ENCODE measurements around the gene FOLR3. TPM values are rescaled to one million over a fixed set of nuclear protein-coding genes. Genes with fewer than 3 reads are reported as not detected.
"Not testable (repeated sequence)": the region's sequence is repeated elsewhere in the genome, so short reads cannot be mapped to it uniquely, and the experiment has no call there.

The FOLR3 gene
- polyA plus RNA-seq, 1 donor, result 0.61 TPM

DNA sequence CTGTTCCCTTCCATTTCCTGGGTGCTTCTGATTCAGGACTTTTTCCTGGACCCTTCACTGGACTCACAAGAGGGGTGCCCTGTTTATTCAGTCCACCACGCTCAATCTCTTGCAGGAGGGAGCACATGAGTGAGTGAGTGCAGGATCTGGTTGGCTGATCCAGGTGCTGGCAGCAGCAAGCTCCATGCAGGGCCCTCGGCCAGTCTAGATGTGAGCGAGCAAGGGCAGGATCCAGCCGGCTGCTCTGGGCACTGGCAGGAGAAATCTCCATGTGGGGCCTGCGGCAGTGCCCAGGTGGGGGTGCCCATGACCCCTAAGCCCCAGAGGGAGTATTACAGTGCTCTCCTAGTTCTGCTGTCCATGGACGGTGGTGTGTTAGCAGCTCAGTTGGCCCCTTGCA lies 11.5 kb upstream of the FOLR3 start:
- no peak for DNase-seq

DNA sequence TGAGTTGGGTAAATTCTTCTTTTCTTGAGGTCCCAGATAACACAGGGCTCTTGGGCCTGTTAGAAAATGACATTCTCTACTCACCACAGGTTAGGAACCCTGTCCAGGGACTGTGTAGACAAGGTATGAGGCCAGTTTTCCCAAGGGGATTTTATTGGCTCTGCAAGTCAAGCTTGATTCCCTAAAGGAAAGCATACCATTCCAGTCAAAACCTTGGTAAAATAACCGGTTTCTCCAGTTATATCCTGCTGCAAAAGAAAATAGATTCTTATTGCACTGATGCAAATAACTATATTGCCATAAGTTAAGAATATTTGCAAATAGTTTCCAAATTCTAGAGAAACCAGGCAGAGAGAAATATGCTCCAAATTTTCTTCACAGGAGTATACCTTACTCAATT lies 9.6 kb upstream of the FOLR3 start:
- no peak for DNase-seq

DNA sequence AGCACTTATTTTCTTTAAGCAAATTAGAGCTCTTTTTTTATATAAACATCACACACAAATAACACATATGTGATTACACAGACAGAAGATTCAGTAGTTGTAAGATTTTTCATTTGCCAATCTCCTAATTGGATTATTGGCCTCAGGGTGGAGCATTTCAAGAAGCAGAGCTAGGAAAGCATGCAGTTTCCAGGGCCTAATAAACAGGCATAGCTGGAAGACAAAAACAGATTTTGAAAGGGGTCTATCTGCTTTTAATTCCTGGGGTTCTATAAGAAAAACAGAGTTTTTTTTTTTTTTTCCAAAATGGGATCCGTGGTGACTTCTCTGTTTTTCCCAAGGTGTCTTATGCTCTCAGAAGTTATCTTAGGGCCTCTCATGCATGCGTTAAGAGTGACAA lies 7.6 kb upstream of the FOLR3 start:
- no peak for DNase-seq

DNA sequence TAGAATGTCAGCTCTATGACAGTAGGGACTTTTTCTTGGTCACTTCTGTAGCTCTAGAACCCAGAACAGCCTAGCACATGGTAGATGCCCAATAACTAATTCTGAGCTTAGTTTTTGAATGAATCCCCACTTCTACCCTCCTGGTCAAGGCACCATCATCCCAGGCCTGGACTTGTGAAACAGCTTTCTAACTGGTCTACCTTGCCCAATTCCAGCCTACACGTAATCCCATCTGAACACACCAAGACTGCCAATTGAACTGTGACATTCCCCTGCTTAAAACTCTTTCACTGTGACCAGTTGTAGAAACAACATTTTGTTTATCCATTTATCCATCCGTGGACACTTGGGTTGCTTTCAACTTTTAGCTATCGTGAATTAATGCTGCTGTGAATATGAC lies 6.1 kb upstream of the FOLR3 start:
- DNase-seq, result no peak

DNA sequence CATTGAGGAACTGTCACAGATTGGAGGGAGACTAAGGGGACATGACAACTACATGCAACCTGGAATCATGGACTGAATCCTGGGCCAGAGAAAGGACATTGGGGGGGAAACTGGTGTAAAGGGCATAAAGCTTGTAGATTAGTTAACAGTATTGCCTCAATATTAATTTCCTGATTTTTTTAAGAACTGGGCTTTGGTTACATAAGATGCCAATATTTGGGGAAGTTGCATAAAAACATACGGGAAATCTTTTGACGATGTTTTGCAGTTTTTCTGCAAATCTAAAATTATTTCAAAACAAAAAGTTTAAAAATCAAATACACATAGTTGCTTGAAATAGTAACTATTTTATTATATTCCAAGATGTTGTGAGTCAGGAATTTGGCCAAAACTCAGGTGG lies 2.9 kb upstream of the FOLR3 start:
- no peak for DNase-seq

DNA sequence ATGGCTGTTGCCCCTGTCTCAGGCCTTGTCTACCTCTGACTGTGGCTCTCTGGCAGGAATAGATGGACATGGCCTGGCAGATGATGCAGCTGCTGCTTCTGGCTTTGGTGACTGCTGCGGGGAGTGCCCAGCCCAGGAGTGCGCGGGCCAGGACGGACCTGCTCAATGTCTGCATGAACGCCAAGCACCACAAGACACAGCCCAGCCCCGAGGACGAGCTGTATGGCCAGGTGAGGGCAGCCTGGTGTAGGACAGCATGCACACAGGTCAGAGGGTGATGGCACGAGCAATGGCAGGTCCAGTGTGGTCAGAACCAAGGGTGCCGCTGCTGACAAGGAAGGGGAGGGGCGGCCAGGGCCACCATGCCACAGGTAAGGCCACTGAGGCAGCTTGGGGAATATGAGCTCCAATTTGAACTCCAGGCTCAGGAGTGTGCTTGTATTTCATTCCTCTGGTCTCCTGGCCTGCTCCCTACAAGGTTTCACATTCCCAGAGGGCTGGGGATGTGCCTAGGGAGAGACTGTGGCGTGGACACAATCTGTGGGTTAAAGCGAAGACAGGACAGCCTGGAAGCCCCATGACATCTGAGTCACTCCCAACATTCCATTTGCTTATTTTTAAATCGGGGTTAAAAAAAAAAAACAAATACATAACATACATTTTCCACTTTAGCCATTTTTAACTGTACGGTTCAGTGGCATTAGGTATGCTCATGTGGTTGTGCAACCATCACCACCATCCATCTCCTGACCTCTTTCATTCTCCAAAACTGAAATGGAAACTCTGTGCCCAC lies 562 bp downstream of the FOLR3 start:
- no peak for DNase-seq

DNA sequence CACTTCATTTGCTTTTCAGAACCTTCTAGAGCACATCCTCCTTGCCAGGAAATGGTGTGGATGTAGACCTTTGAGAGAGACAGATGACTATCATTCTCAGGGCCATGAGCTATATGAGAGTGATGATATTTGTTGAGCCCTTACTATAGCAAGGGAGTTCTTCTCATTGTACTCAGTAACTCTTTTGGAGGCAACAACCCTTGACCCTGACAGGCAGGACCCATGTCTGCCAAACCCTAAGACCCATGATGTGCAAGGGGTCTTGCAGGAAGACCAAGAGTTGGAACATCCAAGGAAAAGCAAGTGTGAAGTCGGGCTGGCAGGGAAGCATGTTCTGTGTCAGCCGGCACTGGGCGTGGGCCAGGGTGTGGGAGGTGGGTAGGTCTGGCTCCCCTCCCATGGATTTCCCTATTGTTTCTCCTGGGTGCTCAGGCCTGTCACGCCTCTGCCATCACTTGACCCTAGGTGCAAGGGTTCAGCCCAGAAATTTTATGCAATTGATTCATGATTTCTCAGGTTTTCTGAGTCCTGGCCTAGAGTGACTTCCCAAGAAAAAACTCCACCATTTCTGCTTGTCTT lies 1.2 kb downstream of the FOLR3 start:
- no peak for DNase-seq

DNA sequence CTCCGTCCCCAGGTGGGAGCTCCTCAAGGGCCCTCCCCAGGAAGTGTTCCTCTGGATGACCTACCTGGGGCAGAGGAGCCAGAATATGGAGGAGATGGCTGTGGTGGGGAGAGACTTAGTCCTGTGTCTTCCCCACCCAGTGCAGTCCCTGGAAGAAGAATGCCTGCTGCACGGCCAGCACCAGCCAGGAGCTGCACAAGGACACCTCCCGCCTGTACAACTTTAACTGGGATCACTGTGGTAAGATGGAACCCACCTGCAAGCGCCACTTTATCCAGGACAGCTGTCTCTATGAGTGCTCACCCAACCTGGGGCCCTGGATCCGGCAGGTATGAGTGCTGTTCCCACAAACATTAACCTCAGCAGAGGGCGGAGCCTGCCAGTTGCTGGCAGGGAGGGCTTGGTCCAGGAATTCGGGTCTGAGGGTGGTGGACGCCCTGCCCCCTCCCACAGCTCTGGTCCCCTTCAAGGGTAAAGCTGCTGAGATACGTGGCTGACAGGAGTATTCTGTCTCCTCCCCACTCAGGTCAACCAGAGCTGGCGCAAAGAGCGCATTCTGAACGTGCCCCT lies 3.4 kb downstream of the FOLR3 start:
- DNase-seq, result no peak

DNA sequence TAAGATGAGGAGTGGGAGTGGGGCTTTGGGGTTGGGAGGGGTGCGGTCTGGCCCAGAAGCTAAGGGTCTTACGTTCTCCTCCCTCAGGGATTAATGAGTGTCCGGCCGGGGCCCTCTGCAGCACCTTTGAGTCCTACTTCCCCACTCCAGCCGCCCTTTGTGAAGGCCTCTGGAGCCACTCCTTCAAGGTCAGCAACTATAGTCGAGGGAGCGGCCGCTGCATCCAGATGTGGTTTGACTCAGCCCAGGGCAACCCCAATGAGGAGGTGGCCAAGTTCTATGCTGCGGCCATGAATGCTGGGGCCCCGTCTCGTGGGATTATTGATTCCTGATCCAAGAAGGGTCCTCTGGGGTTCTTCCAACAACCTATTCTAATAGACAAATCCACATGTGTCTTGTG lies 4.0 kb downstream of the FOLR3 start:
- no peak for DNase-seq

DNA sequence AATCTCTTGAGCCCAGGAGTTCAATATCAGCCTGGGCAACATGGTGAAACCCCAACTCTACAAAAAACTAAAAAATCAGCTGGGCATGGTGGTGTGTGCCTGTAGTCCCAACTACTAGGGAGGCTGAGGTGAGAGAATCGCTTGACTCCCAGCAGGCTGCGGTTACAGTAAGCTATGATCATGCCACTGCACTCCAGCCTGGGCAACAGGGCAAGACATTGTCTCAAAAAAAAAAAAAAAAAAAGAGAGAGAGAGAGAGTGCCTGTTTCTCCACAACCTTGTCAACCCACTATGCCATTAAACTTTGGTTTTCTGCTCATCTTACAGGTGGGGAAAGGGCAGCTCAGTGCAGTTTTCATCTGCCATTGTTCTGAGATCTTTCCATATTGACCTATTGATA lies 5.1 kb downstream of the FOLR3 start:
- no peak for DNase-seq

DNA sequence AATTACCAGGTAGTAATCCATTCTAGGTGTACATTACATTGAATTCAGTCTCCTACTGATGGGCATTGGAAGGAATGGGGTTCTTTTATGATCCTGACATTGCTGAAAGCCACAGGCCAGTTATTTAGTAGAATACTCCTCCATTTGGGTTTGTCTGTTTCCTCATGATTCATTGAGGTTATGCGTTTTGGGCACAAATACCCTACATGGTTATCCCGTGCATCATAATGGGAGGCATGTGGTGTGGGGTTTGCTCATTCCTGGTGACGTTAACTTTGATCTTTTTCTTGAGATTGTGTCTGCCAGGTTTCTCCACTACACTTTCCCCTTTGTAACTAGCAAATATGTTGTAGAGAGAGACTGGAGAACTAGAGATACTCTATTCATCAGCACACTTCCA lies 5.5 kb downstream of the FOLR3 start:
- no peak for DNase-seq

DNA sequence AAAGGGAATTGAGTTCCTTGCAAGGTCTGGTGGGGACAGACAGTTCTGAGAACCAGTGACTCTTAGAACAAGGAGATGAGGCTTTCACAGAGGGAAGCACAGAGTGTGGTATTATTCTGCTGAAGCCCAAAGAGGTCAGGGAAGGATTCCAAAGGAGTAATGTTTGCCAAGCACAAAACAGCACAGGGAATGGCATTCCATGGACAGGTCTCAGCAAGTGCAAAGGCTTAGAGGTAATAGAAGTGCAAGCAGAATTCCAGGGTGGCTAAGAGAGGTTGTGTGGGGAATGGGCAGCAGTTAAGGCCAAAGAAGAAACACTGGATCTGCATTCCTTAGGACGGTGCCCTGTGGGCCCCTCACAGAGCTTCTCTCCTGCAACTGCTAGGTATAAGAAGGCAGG lies 6.6 kb downstream of the FOLR3 start:
- DNase-seq, result not testable (repeated sequence)

DNA sequence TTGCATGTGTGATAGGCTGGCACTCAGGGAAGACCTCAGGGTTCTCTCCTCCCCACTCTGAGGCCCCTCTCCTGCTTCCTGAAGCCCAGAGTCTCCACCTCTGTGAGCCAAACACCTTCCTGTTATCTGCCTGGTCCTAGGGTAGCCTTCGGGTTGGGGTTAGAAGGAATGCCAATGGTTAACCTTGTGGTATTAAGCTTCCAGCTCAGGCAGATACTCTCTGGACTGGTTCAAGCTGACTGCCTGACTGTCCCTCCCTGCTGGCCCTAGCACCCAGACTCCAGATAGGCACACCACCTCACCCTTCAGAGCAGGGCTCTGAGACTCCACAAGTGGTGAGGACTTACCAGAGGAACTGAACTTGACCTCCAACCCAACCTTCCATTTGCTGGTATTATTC lies 7.0 kb downstream of the FOLR3 start:
- DNase-seq, result not testable (repeated sequence)

DNA sequence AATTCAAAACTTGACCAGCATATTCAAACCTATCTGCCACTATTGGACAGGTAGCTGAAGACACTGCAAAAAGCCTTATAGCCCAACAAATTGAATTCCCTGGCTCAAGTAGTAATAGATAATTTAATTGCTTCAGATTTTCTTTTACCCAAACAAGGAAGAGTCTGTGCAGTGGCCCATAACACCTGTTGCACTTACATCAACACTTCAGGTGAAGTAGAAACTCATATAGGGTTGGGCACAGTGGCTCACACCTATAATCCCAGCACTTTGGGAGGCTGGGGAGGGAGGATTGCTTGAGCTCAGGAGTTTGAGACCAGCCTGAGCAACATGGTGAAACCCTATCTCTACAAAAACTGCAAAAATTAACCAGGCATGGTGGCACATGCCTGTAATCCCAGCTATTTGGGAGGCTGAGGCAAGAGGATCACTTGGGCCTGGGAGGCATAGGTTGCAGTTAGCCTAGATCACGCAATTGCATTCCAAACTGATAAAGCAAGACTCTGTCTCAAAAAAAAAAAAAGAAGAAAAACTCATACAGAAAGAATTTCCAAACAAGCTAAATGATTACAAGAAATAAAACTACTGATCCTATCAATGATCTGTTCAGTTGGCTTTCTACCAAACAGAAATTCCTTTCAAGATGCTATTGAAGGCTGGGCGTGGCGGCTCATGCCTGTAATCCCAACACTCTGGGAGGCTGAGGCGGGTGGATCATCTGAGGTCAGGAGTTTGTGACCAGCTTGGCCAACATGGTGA lies 9.5 kb downstream of the FOLR3 start:
- no peak for DNase-seq

DNA sequence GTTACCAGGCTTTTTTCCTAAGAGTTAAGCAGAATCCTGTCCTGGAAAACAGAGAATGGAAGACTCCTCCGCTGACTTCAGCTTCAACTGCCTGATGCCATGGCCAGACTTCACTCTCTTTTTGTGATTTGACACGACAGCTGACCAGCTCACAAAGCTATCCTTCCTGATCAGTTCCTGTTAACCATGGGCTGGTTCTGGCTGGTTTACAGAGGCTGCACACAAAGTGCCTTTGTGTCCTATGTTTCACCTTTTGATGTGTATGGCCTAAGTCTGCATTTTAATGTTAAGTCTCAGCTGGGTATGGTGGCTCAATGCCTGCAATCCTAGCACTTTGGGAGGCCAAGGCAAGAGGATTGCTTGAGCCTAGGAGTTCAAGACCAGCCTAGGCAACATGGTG lies 11.1 kb downstream of the FOLR3 start:
- no peak for DNase-seq

DNA sequence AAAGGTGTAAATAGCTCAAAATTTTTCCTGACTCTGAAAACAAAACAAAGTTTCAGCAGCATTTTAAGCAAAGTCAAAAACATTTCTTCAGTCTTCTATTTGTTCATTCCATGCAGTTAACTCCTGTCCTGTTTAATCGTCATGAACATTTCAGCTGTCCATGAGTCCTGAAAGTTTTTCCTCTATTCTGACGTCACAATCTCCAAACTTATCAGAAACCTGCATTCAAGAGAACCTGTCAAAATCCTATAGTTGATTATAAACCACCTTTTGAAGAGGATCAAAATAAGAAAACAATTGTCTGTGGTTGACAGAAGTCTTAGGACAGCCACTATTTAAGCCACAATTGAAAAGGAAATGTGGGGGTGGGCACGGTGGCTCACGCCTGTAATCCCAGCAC lies 15.4 kb downstream of the FOLR3 start:
- no peak for DNase-seq

DNA sequence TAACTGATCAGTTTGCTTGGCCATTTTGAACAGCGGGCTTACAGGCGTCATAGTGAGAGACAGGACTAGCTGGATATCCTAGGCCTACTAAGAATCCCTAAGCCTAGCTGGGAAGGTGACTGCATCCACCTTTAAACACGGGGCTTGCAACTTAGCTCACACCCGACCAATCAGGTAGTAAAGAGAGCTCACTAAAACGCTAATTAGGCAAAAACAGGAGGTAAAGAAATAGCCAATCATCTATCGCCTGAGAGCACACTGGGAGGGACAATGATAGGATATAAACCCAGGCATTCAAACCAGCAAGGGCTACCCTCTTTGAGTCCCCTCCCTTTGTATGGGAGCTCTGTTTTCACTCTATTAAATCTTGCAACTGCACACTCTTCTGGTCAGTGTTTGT lies 18.3 kb downstream of the FOLR3 start:
- DNase-seq, result not testable (repeated sequence)

DNA sequence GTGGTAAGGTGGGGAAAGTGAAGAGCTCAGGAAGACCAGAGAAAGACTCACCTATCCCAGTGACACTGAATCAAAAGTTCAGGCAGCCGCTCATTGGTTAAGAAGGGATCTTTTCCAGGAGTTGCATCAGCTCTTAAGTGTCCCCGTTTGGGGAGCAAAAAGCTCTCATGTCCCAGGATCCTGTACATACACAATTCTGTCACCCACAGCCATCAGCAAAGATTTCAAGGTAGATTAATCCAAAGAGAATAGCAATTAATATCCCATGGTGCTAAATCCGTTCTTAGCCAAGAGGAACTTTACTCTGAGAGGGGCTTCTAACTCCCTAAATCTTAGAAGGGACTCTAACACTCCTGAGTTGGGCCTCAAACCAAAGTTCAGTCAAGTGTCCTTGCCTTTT lies 19.3 kb downstream of the FOLR3 start:
- no peak for DNase-seq

DNA sequence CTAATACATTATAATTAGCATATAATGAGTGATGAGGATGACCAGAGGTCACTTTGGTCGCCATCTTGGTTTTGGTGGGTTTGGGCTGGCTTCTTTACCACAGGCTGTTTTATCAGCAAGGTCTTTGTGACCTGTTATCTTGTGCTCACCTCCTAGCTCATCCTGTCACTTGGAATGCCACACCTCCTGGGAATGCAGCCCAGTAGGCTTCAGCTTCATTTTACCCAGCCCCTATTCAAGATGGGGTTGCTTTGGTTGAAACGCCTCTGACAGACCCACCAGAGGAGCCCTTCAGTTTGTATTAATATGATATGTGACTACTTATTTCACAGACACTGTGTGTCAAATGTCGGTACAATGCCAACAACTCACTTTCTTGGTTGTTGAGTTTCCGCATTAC lies 20.2 kb downstream of the FOLR3 start:
- no peak for DNase-seq

DNA sequence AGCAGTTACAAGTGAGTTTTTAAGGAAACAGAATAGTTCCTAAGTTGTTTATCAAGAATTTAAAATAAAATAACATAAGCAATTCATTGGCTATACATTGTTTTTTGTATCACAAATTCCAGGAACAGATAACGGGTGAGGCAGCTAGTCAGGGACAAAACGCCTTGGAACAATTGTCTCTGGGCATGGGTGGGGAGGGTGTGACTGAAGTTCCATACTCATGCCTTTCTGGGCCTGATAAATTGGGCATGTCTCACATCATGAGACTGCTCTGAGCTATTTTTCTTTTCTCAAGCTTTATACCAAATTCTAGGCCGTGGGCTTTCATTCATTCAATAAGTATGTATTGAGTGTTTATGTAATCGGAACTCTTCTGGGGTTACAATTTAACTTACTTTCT lies 21.6 kb downstream of the FOLR3 start:
- no peak for DNase-seq

DNA sequence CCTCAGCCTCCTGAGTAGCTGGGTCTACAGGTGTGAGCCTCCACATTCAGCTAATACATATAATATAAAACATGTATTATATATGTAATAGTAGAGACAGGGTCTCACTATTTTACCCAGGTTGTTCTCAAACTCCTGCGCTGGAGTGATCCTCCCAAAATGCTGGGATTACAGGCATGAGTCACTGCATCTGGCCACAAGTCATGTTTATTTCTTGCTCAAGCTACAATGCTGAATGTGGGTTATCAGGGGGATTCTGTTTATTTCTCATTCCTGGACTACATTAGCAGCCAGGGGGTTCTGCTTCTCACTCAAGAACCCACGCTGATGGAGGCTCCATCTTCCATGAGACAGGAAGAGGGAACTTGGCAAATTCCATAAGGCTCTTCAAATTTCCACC lies 24.8 kb downstream of the FOLR3 start:
- no peak for DNase-seq

DNA sequence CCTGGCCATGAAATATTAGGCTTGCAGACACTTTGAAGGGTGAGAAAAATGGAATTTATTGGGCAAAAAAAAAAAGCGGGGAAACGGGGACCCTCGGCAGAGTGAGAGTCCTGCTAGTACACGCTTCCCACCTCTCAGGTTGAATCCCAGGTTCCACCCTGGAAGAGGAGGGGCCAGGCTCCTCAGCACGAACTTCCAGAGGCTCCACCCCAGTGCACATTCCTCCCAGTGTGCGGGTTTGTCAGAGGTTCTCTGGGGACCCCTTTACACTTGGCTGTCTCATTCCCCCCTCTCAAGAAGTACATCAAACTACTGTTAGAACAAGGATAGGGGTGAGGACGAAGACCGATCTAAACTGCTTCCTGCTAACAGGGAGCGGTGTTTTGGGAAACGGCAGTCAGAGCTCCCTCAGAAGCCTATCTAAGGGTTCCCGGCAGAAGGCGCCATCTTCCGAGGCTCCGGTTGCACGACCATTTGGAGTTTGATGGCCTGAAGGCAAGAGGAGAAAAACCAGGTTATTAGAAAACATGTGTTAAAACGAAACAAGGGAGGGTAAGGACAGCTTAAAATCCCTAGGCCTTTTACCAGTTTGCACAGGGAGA lies 27.5 kb downstream of the FOLR3 start:
- DNase-seq, result no peak

DNA sequence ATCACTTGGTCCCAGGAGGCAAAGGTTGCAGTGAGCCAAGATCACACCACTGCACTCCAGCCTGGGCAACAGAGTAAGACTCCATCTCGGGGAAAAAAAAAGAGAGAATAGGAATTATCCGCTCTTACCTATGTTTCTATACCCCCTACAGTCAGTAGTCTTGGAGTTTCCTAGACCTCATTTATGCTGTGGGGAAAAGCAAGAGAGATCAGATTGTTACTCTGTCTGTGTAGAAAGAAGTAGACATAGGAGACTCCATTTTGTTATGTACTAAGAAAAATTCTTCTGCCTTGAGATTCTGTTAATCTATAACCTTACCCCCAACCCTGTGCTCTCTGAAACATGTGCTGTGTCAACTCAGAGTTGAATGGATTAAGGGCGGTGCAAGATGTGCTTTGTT lies 28.7 kb downstream of the FOLR3 start:
- not testable (repeated sequence) for DNase-seq
